Dendritic cell treated with granulocyte-macrophage colony-stimulating factor and Interleukin-4, amounts not matched to agents 40 ng/mL and 50 ng/mL, for 4 days (primary cell): Measurements from ENCODE around the gene RBP3.

Experiments
- H3K27ac Mint-ChIP-seq: one replicate; pipeline ENCODE4 v1.8.0; 2022; ENCODE audit warnings: mild to moderate bottlenecking, mixed read lengths
- H3K27me3 Mint-ChIP-seq: one replicate; pipeline ENCODE4 v1.8.0; 2022; ENCODE audit warnings: mild to moderate bottlenecking, mixed read lengths
- H3K36me3 Mint-ChIP-seq: one replicate; pipeline ENCODE4 v1.8.0; 2022; ENCODE audit warnings: low read depth, mixed read lengths
- H3K4me1 Mint-ChIP-seq: one replicate; pipeline ENCODE4 v1.8.0; 2022; ENCODE audit warnings: low read depth, mixed read lengths
- H3K4me3 Mint-ChIP-seq: one replicate; pipeline ENCODE4 v1.8.0; 2022; ENCODE audit warnings: mild to moderate bottlenecking, moderate library complexity, mixed read lengths
- H3K9me3 Mint-ChIP-seq: one replicate; pipeline ENCODE4 v1.8.0; 2022; ENCODE audit warnings: mixed read lengths
- intact Hi-C: fragments of 100-400 bp; cut with micrococcal nuclease; formaldehyde crosslinking; loops from one replicate; pipeline ENCODE4 v1.15.0; 2022

Gene RBP3

GRCh38 chr10:47335906-47336305 lies 12.3 kb upstream of the RBP3 start:
- Mint-ChIP-seq H3K4me3 (no peak overlapping the region), H3K27me3 (peaks cover 13% of the 10 kb centered on the region), H3K27ac (no peak overlapping the region), H3K4me1 (peaks cover 11% of the 10 kb centered on the region), H3K9me3 (no peaks in the 10 kb centered on the region), H3K36me3 (no peaks in the 10 kb centered on the region)
- intact Hi-C loops = no loop called here

GRCh38 chr10:47336387-47337134 lies 11.6 kb upstream of the RBP3 start:
- no peaks in the 10 kb centered on the region for H3K36me3 Mint-ChIP-seq
- no peak overlapping the region for H3K4me3 Mint-ChIP-seq
- H3K4me1 Mint-ChIP-seq = peaks cover 11% of the 10 kb centered on the region
- H3K9me3 Mint-ChIP-seq = no peaks in the 10 kb centered on the region
- H3K27me3 Mint-ChIP-seq = peaks cover 13% of the 10 kb centered on the region
- intact Hi-C loops = no loop called here
- H3K27ac Mint-ChIP-seq = no peak overlapping the region

GRCh38 chr10:47337310-47337709 lies 10.9 kb upstream of the RBP3 start:
- intact Hi-C loops = no loop called here
- no peak overlapping the region for H3K27ac Mint-ChIP-seq
- no peaks in the 10 kb centered on the region for H3K36me3 Mint-ChIP-seq
- no peak overlapping the region for H3K4me3 Mint-ChIP-seq
- H3K4me1 Mint-ChIP-seq = peaks cover 11% of the 10 kb centered on the region
- no peaks in the 10 kb centered on the region for H3K9me3 Mint-ChIP-seq
- peaks cover 13% of the 10 kb centered on the region for H3K27me3 Mint-ChIP-seq

- H3K4me1 Mint-ChIP-seq = peaks cover 11% of the 10 kb centered on the region
- peaks cover 13% of the 10 kb centered on the region for H3K27me3 Mint-ChIP-seq
- no peaks in the 10 kb centered on the region for H3K36me3 Mint-ChIP-seq
- H3K9me3 Mint-ChIP-seq = no peaks in the 10 kb centered on the region
- intact Hi-C loops = no loop called here
- H3K4me3 Mint-ChIP-seq = no peak overlapping the region
- H3K27ac Mint-ChIP-seq = no peak overlapping the region
Observed at GRCh38 chr10:47339186-47339735, 8.9 kb upstream of the RBP3 start.

- H3K4me3 Mint-ChIP-seq = no peak overlapping the region
- intact Hi-C loops = no loop called here
- H3K27me3 Mint-ChIP-seq = peaks cover 11% of the 10 kb centered on the region
- H3K27ac Mint-ChIP-seq = no peak overlapping the region
- H3K36me3 Mint-ChIP-seq = no peaks in the 10 kb centered on the region
- no peaks in the 10 kb centered on the region for H3K9me3 Mint-ChIP-seq
- H3K4me1 Mint-ChIP-seq = peaks cover 11% of the 10 kb centered on the region
Observed at GRCh38 chr10:47339759-47340607, 8.2 kb upstream of the RBP3 start.

- peaks cover 11% of the 10 kb centered on the region for H3K4me1 Mint-ChIP-seq
- no peaks in the 10 kb centered on the region for H3K36me3 Mint-ChIP-seq
- intact Hi-C loops = no loop called here
- peaks cover 11% of the 10 kb centered on the region for H3K27me3 Mint-ChIP-seq
- no peaks in the 10 kb centered on the region for H3K9me3 Mint-ChIP-seq
- H3K4me3 Mint-ChIP-seq = no peak overlapping the region
- no peak overlapping the region for H3K27ac Mint-ChIP-seq
Observed at GRCh38 chr10:47340608-47341170, 7.5 kb upstream of the RBP3 start.

GRCh38 chr10:47344996-47345870 lies 2.9 kb upstream of the RBP3 start:
- intact Hi-C loops = no loop called here
- Mint-ChIP-seq H3K36me3 (no peaks in the 10 kb centered on the region), H3K27me3 (peaks cover 3% of the 10 kb centered on the region), H3K9me3 (no peaks in the 10 kb centered on the region), H3K27ac (no peak overlapping the region), H3K4me1 (peaks cover 4% of the 10 kb centered on the region), H3K4me3 (no peak overlapping the region)

- intact Hi-C loops = no loop called here
- no peaks in the 10 kb centered on the region for H3K27me3 Mint-ChIP-seq
- no peak overlapping the region for H3K27ac Mint-ChIP-seq
- no peak overlapping the region for H3K4me3 Mint-ChIP-seq
- no peaks in the 10 kb centered on the region for H3K4me1 Mint-ChIP-seq
- H3K9me3 Mint-ChIP-seq = no peaks in the 10 kb centered on the region
- H3K36me3 Mint-ChIP-seq = no peaks in the 10 kb centered on the region
Observed at GRCh38 chr10:47346581-47347302, 1.4 kb upstream of the RBP3 start.

GRCh38 chr10:47347303-47347675 lies 874 bp upstream of the RBP3 start:
- no peak overlapping the region for H3K27ac Mint-ChIP-seq
- intact Hi-C loops = no loop called here
- H3K4me3 Mint-ChIP-seq = no peak overlapping the region
- H3K4me1 Mint-ChIP-seq = no peaks in the 10 kb centered on the region
- H3K36me3 Mint-ChIP-seq = no peaks in the 10 kb centered on the region
- no peaks in the 10 kb centered on the region for H3K27me3 Mint-ChIP-seq
- H3K9me3 Mint-ChIP-seq = no peaks in the 10 kb centered on the region

- no peak overlapping the region for H3K27ac Mint-ChIP-seq
- no peaks in the 10 kb centered on the region for H3K27me3 Mint-ChIP-seq
- no peaks in the 10 kb centered on the region for H3K9me3 Mint-ChIP-seq
- intact Hi-C loops = no loop called here
- no peak overlapping the region for H3K4me3 Mint-ChIP-seq
- H3K36me3 Mint-ChIP-seq = no peaks in the 10 kb centered on the region
- H3K4me1 Mint-ChIP-seq = no peaks in the 10 kb centered on the region
Observed at GRCh38 chr10:47348661-47349470, 703 bp downstream of the RBP3 start.

GRCh38 chr10:47349516-47349915 lies 1.4 kb downstream of the RBP3 start:
- Mint-ChIP-seq H3K9me3 (no peaks in the 10 kb centered on the region), H3K4me3 (no peak overlapping the region), H3K27ac (no peak overlapping the region), H3K4me1 (no peaks in the 10 kb centered on the region), H3K27me3 (no peaks in the 10 kb centered on the region), H3K36me3 (no peaks in the 10 kb centered on the region)
- intact Hi-C loops = no loop called here

- Mint-ChIP-seq H3K4me1 (no peaks in the 10 kb centered on the region), H3K9me3 (no peaks in the 10 kb centered on the region), H3K27me3 (no peaks in the 10 kb centered on the region), H3K27ac (no peak overlapping the region), H3K36me3 (no peaks in the 10 kb centered on the region), H3K4me3 (no peak overlapping the region)
- intact Hi-C loops = no loop called here
Observed at GRCh38 chr10:47349941-47350371, 1.8 kb downstream of the RBP3 start.
